ENCODE measurements around the gene BMP7.

The BMP7 gene

GRCh38 chr20:57230247-57230646 lies 36.2 kb downstream of the BMP7 start:
- Histone ChIP-seq H3K14ac (ENCODE audit: low read length) (no peak overlapping the region), H2BK5ac (ENCODE audit: low read length) (no peak overlapping the region), H3K4me2 (ENCODE audit: insufficient read depth, low read length, poor library complexity, severe bottlenecking) (no peak overlapping the region), H3K27ac (replicated peaks; ENCODE audit: low read length) (no peak overlapping the region), H3K4me1 (ENCODE audit: control insufficient read depth in 2 of 2, insufficient read depth in 1 of 2, low read depth in 1 of 2, low read length in 2 of 2) (no peaks in the 10 kb centered on the region), H3K23ac (ENCODE audit: low read depth, low read length, poor library complexity) (peak overlapping the region; percentile 25), H2BK120ac (ENCODE audit: low read depth, low read length) (no peak overlapping the region), H3K9ac (ENCODE audit: low read depth, low read length, poor library complexity) (no peak overlapping the region), H4K91ac (ENCODE audit: low read depth, low read length, poor library complexity) (no peak overlapping the region), H2AFZ (ENCODE audit: low read length) (no peak overlapping the region), H3K4ac (ENCODE audit: low read length) (no peak overlapping the region), H2AK5ac (ENCODE audit: low read depth, low read length) (no peak overlapping the region), H3K4me3 (ENCODE audit: low read length in 2 of 2) (no peak overlapping the region), H2BK15ac (ENCODE audit: low read length) (no peak overlapping the region), H3K27me3 (ENCODE audit: control insufficient read depth in 3 of 3, insufficient read depth in 3 of 3, low read depth in 1 of 3, low read length in 3 of 3) (no peaks in the 10 kb centered on the region), H3K18ac (ENCODE audit: low read length) (peak overlapping the region; percentile 62), H2BK12ac (ENCODE audit: low read length) (no peak overlapping the region), H4K8ac (ENCODE audit: low read depth, low read length) (no peak overlapping the region), H3K36me3 (replicated peaks in 1 of 2; ENCODE audit: control insufficient read depth in 2 of 2, insufficient read depth in 2 of 2, low read length in 2 of 2) (peaks cover 4 to 72% of the 10 kb centered on the region in 2 donors), H3K9me3 (replicated peaks in 1 of 2; ENCODE audit: control insufficient read depth in 2 of 2, insufficient read depth in 1 of 2, low read depth in 1 of 2, low read length in 2 of 2) (no peaks in the 10 kb centered on the region), H3K79me1 (ENCODE audit: low read depth, low read length) (peaks cover 7% of the 10 kb centered on the region)
- DNase-seq (ENCODE audit: low spot score): no peak
- no CpG with 5 or more reads among the region's 8 CpGs for WGBS, 2 donors (ENCODE audit: extremely low coverage in 2 of 2, insufficient read length in 2 of 2, insufficient replicate concordance in 1 of 2)

- peaks cover 0 to 2% of the 10 kb centered on the region in 2 donors for H3K4me1 ChIP-seq (ENCODE audit: control insufficient read depth in 2 of 2, insufficient read depth in 1 of 2, low read depth in 1 of 2, low read length in 2 of 2)
- no peak overlapping the region for H4K91ac ChIP-seq (ENCODE audit: low read depth, low read length, poor library complexity)
- H4K8ac ChIP-seq (ENCODE audit: low read depth, low read length): no peak overlapping the region
- DNase-seq (ENCODE audit: low spot score): no peak
- peaks cover 4 to 72% of the 10 kb centered on the region in 2 donors for H3K36me3 ChIP-seq (replicated peaks in 1 of 2; ENCODE audit: control insufficient read depth in 2 of 2, insufficient read depth in 2 of 2, low read length in 2 of 2)
- no peak overlapping the region for H2BK12ac ChIP-seq (ENCODE audit: low read length)
- H2BK15ac ChIP-seq (ENCODE audit: low read length): no peak overlapping the region
- H2AK5ac ChIP-seq (ENCODE audit: low read depth, low read length): no peak overlapping the region
- no peak overlapping the region for H3K18ac ChIP-seq (ENCODE audit: low read length)
- whole genome bisulfite sequencing, 2 donors (ENCODE audit: extremely low coverage in 2 of 2, insufficient read length in 2 of 2, insufficient replicate concordance in 1 of 2): no CpG with 5 or more reads among the region's 4 CpGs
- no peak overlapping the region for H2AFZ ChIP-seq (ENCODE audit: low read length)
- no peak overlapping the region for H2BK120ac ChIP-seq (ENCODE audit: low read depth, low read length)
- H3K4me2 ChIP-seq (ENCODE audit: insufficient read depth, low read length, poor library complexity, severe bottlenecking): no peak overlapping the region
- no peaks in the 10 kb centered on the region for H3K27me3 ChIP-seq (ENCODE audit: control insufficient read depth in 3 of 3, insufficient read depth in 3 of 3, low read depth in 1 of 3, low read length in 3 of 3)
- no peak overlapping the region for H3K4me3 ChIP-seq (ENCODE audit: low read length in 2 of 2)
- H3K9ac ChIP-seq (ENCODE audit: low read depth, low read length, poor library complexity): peak overlapping the region; percentile 53
- H3K9me3 ChIP-seq (replicated peaks in 1 of 2; ENCODE audit: control insufficient read depth in 2 of 2, insufficient read depth in 1 of 2, low read depth in 1 of 2, low read length in 2 of 2): no peaks in the 10 kb centered on the region
- no peak overlapping the region for H3K4ac ChIP-seq (ENCODE audit: low read length)
- H3K23ac ChIP-seq (ENCODE audit: low read depth, low read length, poor library complexity): no peak overlapping the region
- H3K14ac ChIP-seq (ENCODE audit: low read length): no peak overlapping the region
- no peak overlapping the region for H3K27ac ChIP-seq (replicated peaks; ENCODE audit: low read length)
- H3K79me1 ChIP-seq (ENCODE audit: low read depth, low read length): peaks cover 7% of the 10 kb centered on the region
- H2BK5ac ChIP-seq (ENCODE audit: low read length): no peak overlapping the region
These were observed 37.0 kb downstream of the BMP7 start for GRCh38 chr20:57229490-57229889.

- Histone ChIP-seq H2BK15ac (ENCODE audit: low read length) (no peak overlapping the region), H3K18ac (ENCODE audit: low read length) (no peak overlapping the region), H2AFZ (ENCODE audit: low read length) (no peak overlapping the region), H2BK5ac (ENCODE audit: low read length) (no peak overlapping the region), H3K27ac (replicated peaks; ENCODE audit: low read length) (no peak overlapping the region), H3K4me1 (ENCODE audit: control insufficient read depth in 2 of 2, insufficient read depth in 1 of 2, low read depth in 1 of 2, low read length in 2 of 2) (peaks cover 0 to 2% of the 10 kb centered on the region in 2 donors), H2BK12ac (ENCODE audit: low read length) (no peak overlapping the region), H3K14ac (ENCODE audit: low read length) (no peak overlapping the region), H3K4ac (ENCODE audit: low read length) (no peak overlapping the region), H3K9me3 (replicated peaks in 1 of 2; ENCODE audit: control insufficient read depth in 2 of 2, insufficient read depth in 1 of 2, low read depth in 1 of 2, low read length in 2 of 2) (no peaks in the 10 kb centered on the region), H3K27me3 (ENCODE audit: control insufficient read depth in 3 of 3, insufficient read depth in 3 of 3, low read depth in 1 of 3, low read length in 3 of 3) (no peaks in the 10 kb centered on the region), H4K91ac (ENCODE audit: low read depth, low read length, poor library complexity) (no peak overlapping the region), H2BK120ac (ENCODE audit: low read depth, low read length) (no peak overlapping the region), H3K4me2 (ENCODE audit: insufficient read depth, low read length, poor library complexity, severe bottlenecking) (no peak overlapping the region), H3K23ac (ENCODE audit: low read depth, low read length, poor library complexity) (peak overlapping the region; percentile 47), H3K4me3 (ENCODE audit: low read length in 2 of 2) (peak overlapping the region in 1 of 2 donors; percentile 22), H2AK5ac (ENCODE audit: low read depth, low read length) (peak overlapping the region; percentile 0), H3K9ac (ENCODE audit: low read depth, low read length, poor library complexity) (no peak overlapping the region), H4K8ac (ENCODE audit: low read depth, low read length) (no peak overlapping the region), H3K36me3 (replicated peaks in 1 of 2; ENCODE audit: control insufficient read depth in 2 of 2, insufficient read depth in 2 of 2, low read length in 2 of 2) (peaks cover 4 to 76% of the 10 kb centered on the region in 2 donors), H3K79me1 (ENCODE audit: low read depth, low read length) (peaks cover 7% of the 10 kb centered on the region)
- no CpG with 5 or more reads among the region's 7 CpGs for whole genome bisulfite sequencing, 2 donors (ENCODE audit: extremely low coverage in 2 of 2, insufficient read length in 2 of 2, insufficient replicate concordance in 1 of 2)
- DNase-seq (ENCODE audit: low spot score): no peak
These were observed 40.6 kb downstream of the BMP7 start for GRCh38 chr20:57225830-57226229.

GRCh38 chr20:57225197-57225733 lies 41.2 kb downstream of the BMP7 start:
- no peak overlapping the region for H3K27ac ChIP-seq (replicated peaks; ENCODE audit: low read length)
- H3K18ac ChIP-seq (ENCODE audit: low read length): no peak overlapping the region
- no peaks in the 10 kb centered on the region for H3K27me3 ChIP-seq (ENCODE audit: control insufficient read depth in 3 of 3, insufficient read depth in 3 of 3, low read depth in 1 of 3, low read length in 3 of 3)
- no peak for DNase-seq (ENCODE audit: low spot score)
- H3K4me2 ChIP-seq (ENCODE audit: insufficient read depth, low read length, poor library complexity, severe bottlenecking): no peak overlapping the region
- H3K9ac ChIP-seq (ENCODE audit: low read depth, low read length, poor library complexity): no peak overlapping the region
- H3K4me1 ChIP-seq (ENCODE audit: control insufficient read depth in 2 of 2, insufficient read depth in 1 of 2, low read depth in 1 of 2, low read length in 2 of 2): peaks cover 0 to 2% of the 10 kb centered on the region in 2 donors
- H2BK5ac ChIP-seq (ENCODE audit: low read length): no peak overlapping the region
- no peak overlapping the region for H2BK120ac ChIP-seq (ENCODE audit: low read depth, low read length)
- H3K79me1 ChIP-seq (ENCODE audit: low read depth, low read length): peaks cover 7% of the 10 kb centered on the region
- H2BK15ac ChIP-seq (ENCODE audit: low read length): no peak overlapping the region
- H2BK12ac ChIP-seq (ENCODE audit: low read length): no peak overlapping the region
- no peak overlapping the region for H4K91ac ChIP-seq (ENCODE audit: low read depth, low read length, poor library complexity)
- H3K9me3 ChIP-seq (replicated peaks in 1 of 2; ENCODE audit: control insufficient read depth in 2 of 2, insufficient read depth in 1 of 2, low read depth in 1 of 2, low read length in 2 of 2): no peaks in the 10 kb centered on the region
- peaks cover 4 to 80% of the 10 kb centered on the region in 2 donors for H3K36me3 ChIP-seq (replicated peaks in 1 of 2; ENCODE audit: control insufficient read depth in 2 of 2, insufficient read depth in 2 of 2, low read length in 2 of 2)
- no CpG with 5 or more reads among the region's 4 CpGs for WGBS, 2 donors (ENCODE audit: extremely low coverage in 2 of 2, insufficient read length in 2 of 2, insufficient replicate concordance in 1 of 2)
- no peak overlapping the region for H2AFZ ChIP-seq (ENCODE audit: low read length)
- H3K4me3 ChIP-seq (ENCODE audit: low read length in 2 of 2): no peak overlapping the region
- H3K23ac ChIP-seq (ENCODE audit: low read depth, low read length, poor library complexity): no peak overlapping the region
- H3K4ac ChIP-seq (ENCODE audit: low read length): no peak overlapping the region
- no peak overlapping the region for H2AK5ac ChIP-seq (ENCODE audit: low read depth, low read length)
- H4K8ac ChIP-seq (ENCODE audit: low read depth, low read length): no peak overlapping the region
- no peak overlapping the region for H3K14ac ChIP-seq (ENCODE audit: low read length)

All from neuronal stem cell (in vitro differentiated cells).